ENCODE results near the gene EFCAB9.

- TF ChIP-seq POLR2AphosphoS5 (IDR thresholded peaks at IDR 0.05; ENCODE audit: low read depth) = no peak
- no peak for TF ChIP-seq CTCF (IDR thresholded peaks at IDR 0.05; ENCODE audit: insufficient read depth, low read length)
- no peak for TF ChIP-seq REST (IDR thresholded peaks at IDR 0.05; ENCODE audit: insufficient replicate concordance, low read depth)
- no peak for TF ChIP-seq GABPA (IDR thresholded peaks at IDR 0.05; ENCODE audit: low read depth)
These were observed 15.7 kb downstream of the EFCAB9 start for GRCh38 chr5:172209714-172210113.

Data from HL-60 (cell line).